GM19025 (cell line): ENCODE data around the gene PIK3R1.

Experiments used
- ATAC-seq: cut with Tn5 transposase; IDR thresholded peaks from one replicate; pipeline ENCODE4 v1.9.1; 2021; ENCODE audit warnings: mild to moderate bottlenecking, low read depth, moderate library complexity; ENCODE audit not compliant: unreplicated experiment

Gene PIK3R1

GRCh38 chr5:68289498-68289897, 73.9 kb downstream of the PIK3R1 start:
- no peak for ATAC-seq

- no peak for ATAC-seq
Measured at GRCh38 chr5:68290260-68290674, 74.7 kb downstream of the PIK3R1 start.

- no peak for ATAC-seq
Measured at GRCh38 chr5:68290847-68291246, 75.3 kb downstream of the PIK3R1 start.

DNA sequence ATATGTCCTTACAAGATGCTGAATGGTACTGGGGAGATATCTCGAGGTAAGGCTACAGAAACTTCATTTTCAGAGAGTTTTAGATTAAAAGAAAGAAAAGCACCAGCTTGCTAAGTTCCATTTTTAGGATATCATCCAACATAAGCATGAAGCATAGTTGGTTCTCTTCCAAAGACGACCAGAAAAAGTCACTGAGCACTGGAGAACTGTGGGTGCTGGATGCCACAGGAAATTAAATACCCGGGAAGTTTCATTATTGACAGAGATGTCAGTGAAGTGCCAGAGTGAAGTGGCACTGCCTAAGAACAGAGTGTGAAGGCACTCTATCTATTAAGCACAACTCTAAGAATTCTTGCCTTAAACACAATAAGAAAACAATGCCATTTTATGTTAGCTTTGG, 76.8 kb downstream of the PIK3R1 start:
- ATAC-seq = no peak

DNA sequence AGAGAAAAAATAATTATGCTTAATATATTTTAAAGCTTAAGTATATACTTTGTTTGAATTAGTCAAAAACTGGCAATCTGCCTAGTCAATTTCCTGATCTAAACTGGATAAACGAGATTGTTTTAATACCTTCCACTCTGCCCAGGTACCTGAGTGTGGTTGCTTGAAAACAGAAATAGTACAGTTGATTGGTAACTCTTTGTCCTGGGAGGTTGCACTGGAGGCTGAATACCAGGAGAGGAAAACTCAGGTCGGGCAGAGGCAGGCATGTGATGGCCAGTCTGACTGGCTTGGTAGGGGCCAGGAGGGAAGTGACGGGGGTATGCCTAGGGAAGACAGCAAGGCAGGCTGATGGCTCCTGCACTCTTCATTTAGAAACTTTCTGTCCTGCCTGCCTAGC, 80.2 kb downstream of the PIK3R1 start:
- ATAC-seq = no peak

DNA sequence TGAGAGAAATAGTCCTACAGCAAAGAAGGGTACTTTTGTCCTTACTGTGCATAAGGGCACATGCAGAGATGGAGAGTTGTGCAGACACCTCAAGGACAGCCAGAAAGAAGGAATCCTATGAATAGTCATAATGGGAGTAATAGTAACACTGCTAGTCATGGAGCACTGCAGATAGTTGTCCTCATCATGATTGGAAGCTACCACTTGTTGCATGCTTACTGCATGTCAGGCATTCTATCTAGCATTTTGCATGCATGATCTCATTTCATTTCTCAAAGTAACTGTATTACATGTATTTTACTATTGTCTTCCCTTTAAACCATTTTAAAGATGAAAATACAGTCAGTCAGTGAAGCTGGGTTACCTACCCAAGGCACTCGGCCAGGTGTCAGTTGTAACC, 81.3 kb downstream of the PIK3R1 start:
- no peak for ATAC-seq

DNA sequence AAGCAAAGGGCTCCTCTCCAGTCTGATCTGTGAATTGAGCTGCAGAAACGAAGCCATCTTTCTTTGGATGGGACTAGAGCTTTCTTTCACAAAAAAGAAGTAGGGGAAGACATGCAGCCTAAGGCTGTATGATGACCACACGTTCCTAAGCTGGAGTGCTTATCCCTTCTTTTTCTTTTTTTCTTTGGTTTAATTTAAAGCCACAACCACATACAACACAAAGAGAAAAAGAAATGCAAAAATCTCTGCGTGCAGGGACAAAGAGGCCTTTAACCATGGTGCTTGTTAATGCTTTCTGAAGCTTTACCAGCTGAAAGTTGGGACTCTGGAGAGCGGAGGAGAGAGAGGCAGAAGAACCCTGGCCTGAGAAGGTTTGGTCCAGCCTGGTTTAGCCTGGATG, 82.1 kb downstream of the PIK3R1 start:
- no peak for ATAC-seq

DNA sequence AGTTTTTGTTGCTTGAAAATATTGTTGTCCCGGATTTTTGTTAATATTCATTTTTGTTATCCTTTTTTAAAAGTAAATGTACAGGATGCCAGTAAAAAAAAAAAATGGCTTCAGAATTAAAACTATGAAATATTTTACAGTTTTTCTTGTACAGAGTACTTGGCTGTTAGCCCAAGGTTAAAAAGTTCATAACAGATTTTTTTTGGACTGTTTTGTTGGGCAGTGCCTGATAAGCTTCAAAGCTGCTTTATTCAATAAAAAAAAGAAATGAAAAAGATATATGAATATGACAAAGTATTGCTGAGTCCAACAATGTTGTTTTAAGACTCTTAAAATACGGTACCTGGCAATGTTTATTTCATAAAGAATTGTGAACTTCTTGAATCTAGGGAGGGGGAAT, 82.9 kb downstream of the PIK3R1 start:
- no peak for ATAC-seq

DNA sequence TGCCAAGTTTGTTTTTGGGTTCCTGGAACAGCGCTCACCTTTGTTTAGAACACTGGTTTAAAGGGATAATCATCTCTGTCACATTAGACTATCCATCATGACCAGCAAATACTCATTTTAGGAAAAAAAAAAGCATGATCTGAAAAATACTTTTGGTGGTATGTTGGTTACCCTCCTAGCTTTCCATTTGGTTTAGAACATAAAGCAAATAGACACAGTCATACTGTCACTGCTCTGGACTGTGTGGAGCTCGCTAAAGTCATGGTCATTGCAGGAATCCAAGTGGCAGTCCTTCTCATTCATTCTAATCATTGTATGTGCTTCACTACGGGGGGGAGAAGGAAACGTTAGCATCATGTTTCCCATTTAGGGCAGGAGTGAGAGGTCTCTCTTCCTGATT, 83.5 kb downstream of the PIK3R1 start:
- ATAC-seq = no peak

GRCh38 chr5:68299575-68299974, 84.0 kb downstream of the PIK3R1 start:
- no peak for ATAC-seq

GRCh38 chr5:68303038-68303738, 87.6 kb downstream of the PIK3R1 start:
- peak; percentile 69 for ATAC-seq

GRCh38 chr5:68303754-68304420, 88.3 kb downstream of the PIK3R1 start:
- peak; percentile 24 for ATAC-seq

- ATAC-seq = no peak
Measured at GRCh38 chr5:68304421-68305052, 89.0 kb downstream of the PIK3R1 start.

- ATAC-seq = no peak
Measured at GRCh38 chr5:68305223-68305870, 89.8 kb downstream of the PIK3R1 start.

DNA sequence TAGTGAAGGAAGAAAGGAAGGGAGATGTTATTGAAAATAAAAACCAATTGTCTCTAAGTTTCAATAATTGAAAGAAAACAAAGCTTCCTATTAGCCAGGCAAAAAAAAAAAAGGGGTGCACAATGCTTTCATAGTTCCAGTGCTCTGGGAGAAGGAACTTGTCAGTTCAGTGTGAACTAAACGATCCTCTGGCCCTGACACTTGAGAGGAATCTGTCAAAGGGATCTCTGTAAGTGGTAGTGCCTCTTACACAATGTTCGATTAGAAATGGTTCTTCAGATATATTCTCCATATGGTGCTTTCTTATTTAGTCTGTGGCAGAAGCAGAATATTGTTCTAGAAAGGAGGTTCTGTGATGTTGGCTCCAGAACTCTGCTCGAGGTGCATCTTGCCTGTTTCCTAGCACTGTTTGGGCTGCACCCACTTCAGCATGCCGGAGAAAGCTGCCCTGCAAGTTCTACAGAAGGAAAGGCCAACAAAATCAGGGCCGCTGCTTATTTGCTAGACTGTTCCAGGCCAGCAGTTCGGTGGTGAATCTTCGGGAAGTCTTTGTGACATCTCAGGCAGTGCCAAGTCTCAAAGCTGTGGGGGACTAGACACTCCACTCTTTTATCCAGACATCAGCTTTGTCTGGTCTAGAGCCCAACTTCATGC, 90.9 kb downstream of the PIK3R1 start:
- no peak for ATAC-seq

DNA sequence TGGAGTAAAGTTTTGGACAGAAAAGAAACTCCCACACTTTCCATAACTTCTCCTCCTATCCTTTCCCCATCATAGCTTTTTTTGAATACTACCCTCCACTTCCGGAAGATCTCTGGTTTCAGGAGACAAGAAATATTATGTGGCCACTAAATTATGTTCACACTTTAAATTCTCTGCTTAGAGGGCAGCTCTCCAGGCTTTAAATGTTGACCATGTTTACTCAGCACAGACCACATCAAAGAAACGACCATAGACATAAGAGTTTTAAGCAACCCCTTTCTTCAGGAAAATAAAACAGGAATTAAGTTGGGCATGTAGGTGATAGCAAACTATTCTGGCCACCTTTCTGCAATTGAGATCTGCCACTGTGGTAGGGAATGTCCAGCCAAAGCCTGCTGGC, 97.8 kb downstream of the PIK3R1 start:
- no peak for ATAC-seq

- ATAC-seq = no peak
Measured at GRCh38 chr5:68314465-68314864, 98.9 kb downstream of the PIK3R1 start.

DNA sequence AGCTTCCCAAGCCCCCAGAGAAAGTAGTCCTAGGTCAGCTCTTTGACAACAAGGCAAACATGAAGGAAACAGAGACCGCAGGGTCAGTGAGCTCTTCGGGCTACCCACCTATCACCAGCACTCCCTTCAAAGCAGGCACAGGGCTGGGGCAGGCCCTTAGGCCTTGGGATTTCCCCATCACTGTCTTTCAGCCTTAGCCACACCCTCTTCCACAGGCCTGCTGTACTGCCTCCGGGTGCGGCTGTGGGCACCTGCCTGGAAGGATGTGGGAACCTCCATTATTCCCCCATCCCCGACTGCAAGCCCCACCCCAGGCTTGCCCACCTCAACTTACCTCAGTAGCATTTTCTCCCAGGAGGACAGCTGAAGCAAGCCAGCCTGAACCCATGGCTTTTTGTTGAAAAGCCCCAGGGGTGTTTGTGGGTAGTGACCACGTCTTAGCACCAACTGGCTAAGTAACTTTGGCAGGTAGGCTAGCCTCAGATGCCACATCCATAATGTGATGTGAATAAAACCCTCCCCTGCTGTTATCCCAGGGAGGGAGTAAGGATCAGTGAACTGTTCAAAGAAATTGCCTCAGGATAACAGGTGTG, 100.2 kb downstream of the PIK3R1 start:
- ATAC-seq = peak; percentile 100

DNA sequence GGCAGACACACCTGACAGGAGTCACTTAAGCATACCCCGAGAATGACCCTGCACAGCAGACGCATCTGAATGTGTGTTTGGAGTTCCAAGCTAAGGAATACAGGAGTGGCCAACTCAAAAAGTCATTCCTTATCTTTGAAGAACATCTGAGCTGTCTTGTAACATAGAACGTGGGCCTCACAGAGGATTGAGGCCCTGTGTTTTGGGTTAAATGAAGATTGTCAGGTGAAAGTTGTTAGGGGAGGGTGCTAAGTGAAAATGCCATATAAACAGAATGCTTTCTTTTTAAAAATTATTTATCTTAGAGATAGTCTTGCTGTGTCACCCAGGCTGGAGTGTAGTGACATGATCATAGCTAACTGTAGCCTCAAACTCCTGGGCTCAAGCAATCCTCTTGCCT, 100.9 kb downstream of the PIK3R1 start:
- no peak for ATAC-seq

GRCh38 chr5:68317646-68318045, 102.1 kb downstream of the PIK3R1 start:
- ATAC-seq = no peak
